Panc1 (cell line): ENCODE data around the gene CHCHD3. TPM values are rescaled to one million over a fixed set of nuclear protein-coding genes. Genes with fewer than 3 reads are reported as not detected.

Experiments
- ATAC-seq: fragments of 200-7000 bp; cut with Tn5 transposase; 2 replicates; pipeline ENCODE4 v1.9.1; 2020; ENCODE audit warnings: mild to moderate bottlenecking, moderate library complexity
- BruUV-seq: library from RNA; stranded (reverse); fragments of 400-500 nt; replicated peaks from 2 replicates; lab custom pipeline; 2021; lab: Mats Ljungman, UMichigan
- CTCF ChIA-PET: fragments of 300-600 bp; sonication (Branson Sonifier 250); formaldehyde crosslinking; loops from one replicate; lab custom pipeline; 2022; ENCODE audit warnings: antibody characterized with exemption; lab: Charles Lee
- POLR2A ChIA-PET: fragments of 300-600 bp; sonication (Branson Sonifier 250); formaldehyde crosslinking; loops from one replicate; lab custom pipeline; 2022; ENCODE audit warnings: antibody characterized with exemption; lab: Charles Lee
- DNase-seq: peaks from one replicate; pipeline ENCODE4 v3.0.0-alpha.2; 2010; ENCODE audit warnings: low read depth, low spot score
- H3K27ac ChIP-seq: 2 replicates; pipeline ENCODE4 v1.5.1; 2011; ENCODE audit warnings: mild to moderate bottlenecking, low read length, inconsistent platforms
- H3K27me3 ChIP-seq: fragments of 200-500 bp; sonication (Bioruptor generic); 2 replicates; pipeline ENCODE4 v1.6.0; 2014; ENCODE audit warnings: low read length, inconsistent platforms; ENCODE audit not compliant: control insufficient read depth, insufficient read depth
- H3K36me3 ChIP-seq: fragments of 200-500 bp; sonication (Bioruptor generic); 2 replicates; pipeline ENCODE4 v1.5.1; 2014; ENCODE audit warnings: inconsistent platforms, mild to moderate bottlenecking, low read length, moderate library complexity; ENCODE audit not compliant: control insufficient read depth, insufficient read depth
- H3K4me1 ChIP-seq: 2 replicates; pipeline ENCODE4 v1.5.1; 2011; ENCODE audit warnings: inconsistent platforms, mild to moderate bottlenecking, low read length, moderate library complexity; ENCODE audit not compliant: control insufficient read depth, insufficient read depth
- H3K4me3 ChIP-seq, 2 experiments: 2 replicates each; pipeline ENCODE4 v1.5.1; 2011 to 2012; ENCODE audit warnings: low read depth in 2 of 2, low read length in 2 of 2, mild to moderate bottlenecking in 2 of 2, inconsistent platforms in 1 of 2, moderate library complexity in 1 of 2
- H3K9me3 ChIP-seq: fragments of 200-500 bp; sonication (Bioruptor generic); 2 replicates; pipeline ENCODE4 v1.5.1; 2014; ENCODE audit warnings: low read depth, mild to moderate bottlenecking, inconsistent platforms, low read length, moderate library complexity; ENCODE audit not compliant: control insufficient read depth, insufficient read depth
- POLR2AphosphoS5 ChIP-seq: IDR thresholded peaks from 2 replicates; pipeline ENCODE4 v1.6.1; 2012; ENCODE audit warnings: mild to moderate bottlenecking, low read depth, low read length, moderate library complexity
- SIN3A ChIP-seq: IDR thresholded peaks from 2 replicates; pipeline ENCODE4 v1.6.1; 2012; ENCODE audit warnings: low read depth, mild to moderate bottlenecking, low read length, moderate library complexity, borderline replicate concordance; ENCODE audit not compliant: insufficient read depth
- TCF7L2 ChIP-seq: IDR thresholded peaks from 2 replicates; pipeline ENCODE4 v1.6.1; 2011; ENCODE audit warnings: mild to moderate bottlenecking, low read depth, low read length, inconsistent platforms
- in situ Hi-C: cut with HindIII; loops from 2 replicates; pipeline ENCODE4 v1.10.0; 2016; ENCODE audit warnings: low sequenced_read_pairs, low pct_unique_long_range_greater_than_20kb
- intact Hi-C: fragments of 100-400 bp; cut with micrococcal nuclease; formaldehyde crosslinking; loops from one replicate; pipeline ENCODE4 v1.10.0; 2022; ENCODE audit not compliant: unreplicated experiment
- total RNA-seq: library from RNA; stranded (reverse); gene quantifications from one replicate; pipeline ENCODE4 v1.2.1, GENCODE V29; 2021; ENCODE audit not compliant: unreplicated experiment
- TF ChIP-seq, protein P1 (sequence below): fragments of 450-650 bp; IDR thresholded peaks from 2 replicates; pipeline ENCODE4 v1.5.1; 2017; ENCODE audit warnings: mild to moderate bottlenecking
- TF ChIP-seq, protein P2 (sequence below), 2 experiments: IDR thresholded peaks; 2 replicates each; pipeline ENCODE4 v1.6.1; 2011 to 2012; ENCODE audit warnings: low read depth in 2 of 2, control low read depth in 1 of 2, low read length in 1 of 2, mild to moderate bottlenecking in 1 of 2, moderate library complexity in 1 of 2; ENCODE audit not compliant: insufficient read depth in 1 of 2

Gene CHCHD3
- total RNA-seq, 1 experiment from 2014 or later, result 109 TPM

DNA sequence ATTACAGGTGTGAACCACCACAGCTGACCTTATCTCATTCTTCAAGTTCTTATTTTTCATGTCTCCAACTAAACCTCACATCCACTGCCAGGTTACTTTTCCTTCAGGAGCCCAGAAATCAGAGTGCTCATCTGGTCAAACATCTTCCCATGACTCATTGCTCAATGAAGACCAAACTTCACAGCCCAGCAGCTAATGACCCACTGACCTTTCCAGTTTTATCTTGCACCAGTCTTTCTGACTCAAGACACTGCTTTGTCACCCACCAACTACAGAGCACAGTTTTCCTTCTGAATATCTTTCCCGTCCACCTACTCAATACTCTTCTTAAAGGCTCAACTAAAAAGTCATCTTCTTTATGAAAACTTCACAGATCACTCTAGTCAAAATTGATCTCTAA is 245.1 kb downstream of the CHCHD3 start:
- Histone ChIP-seq H3K9me3 (no peaks in the 10 kb centered on the region), H3K27ac (no peak overlapping the region), H3K27me3 (no peaks in the 10 kb centered on the region), H3K4me1 (no peaks in the 10 kb centered on the region), H3K4me3 (no peak overlapping the region), H3K36me3 (no peaks in the 10 kb centered on the region; the same call in 1 of the 2 replicates)
- in situ Hi-C loops (no loop called here), intact Hi-C loops (no loop called here)
- ATAC-seq, result no peak
- ChIA-PET POLR2A (no interaction called here), CTCF (no interaction called here)
- TSS peak; percentile 24 for BruUV-seq
- TF ChIP-seq TCF7L2, result no peak
- TF ChIP-seq SIN3A, result no peak
- TF ChIP-seq, protein P1, sequence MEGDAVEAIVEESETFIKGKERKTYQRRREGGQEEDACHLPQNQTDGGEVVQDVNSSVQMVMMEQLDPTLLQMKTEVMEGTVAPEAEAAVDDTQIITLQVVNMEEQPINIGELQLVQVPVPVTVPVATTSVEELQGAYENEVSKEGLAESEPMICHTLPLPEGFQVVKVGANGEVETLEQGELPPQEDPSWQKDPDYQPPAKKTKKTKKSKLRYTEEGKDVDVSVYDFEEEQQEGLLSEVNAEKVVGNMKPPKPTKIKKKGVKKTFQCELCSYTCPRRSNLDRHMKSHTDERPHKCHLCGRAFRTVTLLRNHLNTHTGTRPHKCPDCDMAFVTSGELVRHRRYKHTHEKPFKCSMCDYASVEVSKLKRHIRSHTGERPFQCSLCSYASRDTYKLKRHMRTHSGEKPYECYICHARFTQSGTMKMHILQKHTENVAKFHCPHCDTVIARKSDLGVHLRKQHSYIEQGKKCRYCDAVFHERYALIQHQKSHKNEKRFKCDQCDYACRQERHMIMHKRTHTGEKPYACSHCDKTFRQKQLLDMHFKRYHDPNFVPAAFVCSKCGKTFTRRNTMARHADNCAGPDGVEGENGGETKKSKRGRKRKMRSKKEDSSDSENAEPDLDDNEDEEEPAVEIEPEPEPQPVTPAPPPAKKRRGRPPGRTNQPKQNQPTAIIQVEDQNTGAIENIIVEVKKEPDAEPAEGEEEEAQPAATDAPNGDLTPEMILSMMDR, result no peak
- TF ChIP-seq, protein P2, sequence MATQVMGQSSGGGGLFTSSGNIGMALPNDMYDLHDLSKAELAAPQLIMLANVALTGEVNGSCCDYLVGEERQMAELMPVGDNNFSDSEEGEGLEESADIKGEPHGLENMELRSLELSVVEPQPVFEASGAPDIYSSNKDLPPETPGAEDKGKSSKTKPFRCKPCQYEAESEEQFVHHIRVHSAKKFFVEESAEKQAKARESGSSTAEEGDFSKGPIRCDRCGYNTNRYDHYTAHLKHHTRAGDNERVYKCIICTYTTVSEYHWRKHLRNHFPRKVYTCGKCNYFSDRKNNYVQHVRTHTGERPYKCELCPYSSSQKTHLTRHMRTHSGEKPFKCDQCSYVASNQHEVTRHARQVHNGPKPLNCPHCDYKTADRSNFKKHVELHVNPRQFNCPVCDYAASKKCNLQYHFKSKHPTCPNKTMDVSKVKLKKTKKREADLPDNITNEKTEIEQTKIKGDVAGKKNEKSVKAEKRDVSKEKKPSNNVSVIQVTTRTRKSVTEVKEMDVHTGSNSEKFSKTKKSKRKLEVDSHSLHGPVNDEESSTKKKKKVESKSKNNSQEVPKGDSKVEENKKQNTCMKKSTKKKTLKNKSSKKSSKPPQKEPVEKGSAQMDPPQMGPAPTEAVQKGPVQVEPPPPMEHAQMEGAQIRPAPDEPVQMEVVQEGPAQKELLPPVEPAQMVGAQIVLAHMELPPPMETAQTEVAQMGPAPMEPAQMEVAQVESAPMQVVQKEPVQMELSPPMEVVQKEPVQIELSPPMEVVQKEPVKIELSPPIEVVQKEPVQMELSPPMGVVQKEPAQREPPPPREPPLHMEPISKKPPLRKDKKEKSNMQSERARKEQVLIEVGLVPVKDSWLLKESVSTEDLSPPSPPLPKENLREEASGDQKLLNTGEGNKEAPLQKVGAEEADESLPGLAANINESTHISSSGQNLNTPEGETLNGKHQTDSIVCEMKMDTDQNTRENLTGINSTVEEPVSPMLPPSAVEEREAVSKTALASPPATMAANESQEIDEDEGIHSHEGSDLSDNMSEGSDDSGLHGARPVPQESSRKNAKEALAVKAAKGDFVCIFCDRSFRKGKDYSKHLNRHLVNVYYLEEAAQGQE (IDR thresholded peaks at IDR 0.05; ENCODE audit: insufficient read depth in 1 of 2, low read depth in 2 of 2, low read length in 1 of 2), result no peak
- TF ChIP-seq POLR2AphosphoS5, result no peak
- no peak for DNase-seq

DNA sequence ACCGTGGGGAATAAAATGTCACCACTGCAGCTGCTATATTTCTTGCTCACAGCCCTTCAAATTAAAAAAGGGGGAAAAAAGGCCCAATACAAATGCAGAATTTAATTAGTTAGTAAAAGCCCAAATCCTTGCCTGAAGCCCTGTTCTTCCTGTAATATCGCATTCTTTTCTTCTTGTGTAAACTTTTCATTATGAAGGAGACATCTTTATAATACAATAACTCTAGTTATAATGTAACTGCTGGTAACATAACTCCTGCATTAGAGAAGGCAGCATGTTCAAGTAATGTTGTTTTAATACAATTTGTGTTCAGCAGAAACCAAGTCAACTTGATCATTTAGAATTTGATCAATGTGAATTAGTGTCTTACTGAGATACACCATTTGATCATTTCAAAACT is 250.9 kb downstream of the CHCHD3 start:
- intact Hi-C loops, result no loop called here
- ChIA-PET CTCF (no interaction called here), POLR2A (no interaction called here)
- no TSS peak for BruUV-seq
- ATAC-seq, result no peak
- no peak overlapping the region for H3K4me3 ChIP-seq
- TF ChIP-seq, protein P2 (IDR thresholded peaks at IDR 0.05; ENCODE audit: insufficient read depth in 1 of 2, low read depth in 2 of 2, low read length in 1 of 2), result no peak
- TF ChIP-seq TCF7L2, result no peak
- TF ChIP-seq, protein P1, result no peak
- no peak for TF ChIP-seq SIN3A
- no peak for TF ChIP-seq POLR2AphosphoS5
- DNase-seq, result no peak
- H3K27ac ChIP-seq, result no peak overlapping the region
- in situ Hi-C loops, result no loop called here
- no peaks in the 10 kb centered on the region; the same call in 1 of the 2 replicates for H3K36me3 ChIP-seq
- H3K9me3 ChIP-seq, result no peaks in the 10 kb centered on the region
- H3K27me3 ChIP-seq, result no peaks in the 10 kb centered on the region
- H3K4me1 ChIP-seq, result no peaks in the 10 kb centered on the region; the same call in 1 of the 2 replicates
